Fibroblast of lung (primary cell): ENCODE results near the gene LILRA5.

Source experiments
- EZH2 ChIP-seq: IDR thresholded peaks from 2 replicates; pipeline ENCODE4 v1.5.1; 2012; ENCODE audit warnings: low read length, control low read depth, mild to moderate bottlenecking; ENCODE audit errors: missing control alignments
- TF ChIP-seq, protein P1 (sequence below), 2 donors: IDR thresholded peaks in 1 of 2; conservative IDR thresholded peaks in 1 of 2; 1 replicate in 1 of 2; 2 replicates in 1 of 2; pipeline ENCODE4 v1.5.1; 2011 to 2012; ENCODE audit warnings: low read length in 2 of 2, control low read depth in 1 of 2, inconsistent platforms in 1 of 2, low read depth in 1 of 2, mild to moderate bottlenecking in 1 of 2

DNA sequence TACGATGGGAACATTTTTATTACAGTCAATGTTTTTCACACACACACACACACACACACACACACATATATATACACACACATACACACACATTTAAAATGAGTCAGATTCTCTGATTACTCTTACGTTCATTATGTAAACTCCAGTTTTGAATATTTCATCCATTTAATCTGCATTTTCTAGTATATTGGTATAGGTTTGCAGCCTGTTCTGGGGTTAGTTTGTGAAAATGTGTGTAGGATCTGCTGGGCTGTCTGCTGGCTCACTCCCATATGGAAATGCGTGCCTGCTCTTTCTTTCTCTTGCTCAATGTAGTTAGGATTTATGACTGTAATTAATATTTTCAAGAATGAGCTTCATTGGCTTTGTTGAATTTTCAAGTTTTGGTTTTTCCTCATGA is 39.1 kb downstream of the LILRA5 start:
- TF ChIP-seq, protein P1, sequence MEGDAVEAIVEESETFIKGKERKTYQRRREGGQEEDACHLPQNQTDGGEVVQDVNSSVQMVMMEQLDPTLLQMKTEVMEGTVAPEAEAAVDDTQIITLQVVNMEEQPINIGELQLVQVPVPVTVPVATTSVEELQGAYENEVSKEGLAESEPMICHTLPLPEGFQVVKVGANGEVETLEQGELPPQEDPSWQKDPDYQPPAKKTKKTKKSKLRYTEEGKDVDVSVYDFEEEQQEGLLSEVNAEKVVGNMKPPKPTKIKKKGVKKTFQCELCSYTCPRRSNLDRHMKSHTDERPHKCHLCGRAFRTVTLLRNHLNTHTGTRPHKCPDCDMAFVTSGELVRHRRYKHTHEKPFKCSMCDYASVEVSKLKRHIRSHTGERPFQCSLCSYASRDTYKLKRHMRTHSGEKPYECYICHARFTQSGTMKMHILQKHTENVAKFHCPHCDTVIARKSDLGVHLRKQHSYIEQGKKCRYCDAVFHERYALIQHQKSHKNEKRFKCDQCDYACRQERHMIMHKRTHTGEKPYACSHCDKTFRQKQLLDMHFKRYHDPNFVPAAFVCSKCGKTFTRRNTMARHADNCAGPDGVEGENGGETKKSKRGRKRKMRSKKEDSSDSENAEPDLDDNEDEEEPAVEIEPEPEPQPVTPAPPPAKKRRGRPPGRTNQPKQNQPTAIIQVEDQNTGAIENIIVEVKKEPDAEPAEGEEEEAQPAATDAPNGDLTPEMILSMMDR (conservative IDR thresholded peaks at IDR 0.05 in 1 of 2, IDR thresholded peaks at IDR 0.05 in 1 of 2; ENCODE audit: low read depth in 1 of 2, low read length in 2 of 2) = no peak
- no peak for TF ChIP-seq EZH2
